ENCODE data around the gene RAB24. TPM values are rescaled to one million over a fixed set of nuclear protein-coding genes. Genes with fewer than 3 reads are reported as not detected.

RAB24 gene
- total RNA-seq, 2 donors from 2014 or later, result 8.8 to 17.6 TPM

DNA sequence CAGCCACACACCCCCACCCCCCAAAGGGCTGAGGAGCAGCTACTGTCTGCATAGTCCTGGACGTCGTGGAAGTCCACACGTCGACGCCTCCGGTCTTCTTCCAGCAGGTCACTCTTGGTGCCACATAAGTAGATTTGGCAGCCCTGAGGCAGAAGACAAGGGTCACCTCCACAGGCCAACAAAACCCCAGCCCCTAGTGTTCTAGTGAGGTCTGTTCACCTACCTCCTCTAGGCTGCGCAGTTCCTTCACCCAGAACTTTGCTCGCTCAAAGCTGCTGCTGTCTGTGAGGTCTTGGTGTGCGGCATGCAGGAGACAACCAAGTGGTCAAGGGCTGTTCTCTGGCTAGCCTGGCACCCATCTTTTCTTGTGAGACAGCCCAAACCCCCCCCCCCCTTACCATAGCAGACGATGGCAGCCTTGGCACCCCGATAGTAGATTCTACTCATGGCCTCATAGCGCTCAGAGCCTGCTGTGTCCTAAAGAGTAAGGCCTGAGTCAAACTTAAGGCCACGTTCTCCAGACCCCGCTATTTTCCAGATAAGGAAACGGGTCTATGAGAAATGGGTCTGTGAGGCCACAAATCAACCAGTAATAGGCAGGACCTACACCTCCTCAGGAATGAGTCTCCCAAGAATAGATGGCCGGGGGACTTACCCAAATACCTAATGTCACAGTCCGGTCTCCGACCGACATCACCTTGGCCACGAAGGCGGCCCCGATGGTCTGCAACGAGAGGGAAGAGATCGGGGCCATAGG lies 987 bp downstream of the RAB24 start:
- no peak for ATAC-seq
- Mint-ChIP-seq H3K27ac (peak overlapping the region; percentile 89), H3K36me3 (ENCODE audit: low read depth) (no peaks in the 10 kb centered on the region), H3K4me1 (peaks cover 47% of the 10 kb centered on the region), H3K4me3 (peak overlapping the region; percentile 93), H3K27me3 (no peaks in the 10 kb centered on the region)
- no peak for DNase-seq
- H3K9me3 ChIP-seq (ENCODE audit: control insufficient read depth, low read length, poor library complexity, severe bottlenecking), result no peaks in the 10 kb centered on the region

DNA sequence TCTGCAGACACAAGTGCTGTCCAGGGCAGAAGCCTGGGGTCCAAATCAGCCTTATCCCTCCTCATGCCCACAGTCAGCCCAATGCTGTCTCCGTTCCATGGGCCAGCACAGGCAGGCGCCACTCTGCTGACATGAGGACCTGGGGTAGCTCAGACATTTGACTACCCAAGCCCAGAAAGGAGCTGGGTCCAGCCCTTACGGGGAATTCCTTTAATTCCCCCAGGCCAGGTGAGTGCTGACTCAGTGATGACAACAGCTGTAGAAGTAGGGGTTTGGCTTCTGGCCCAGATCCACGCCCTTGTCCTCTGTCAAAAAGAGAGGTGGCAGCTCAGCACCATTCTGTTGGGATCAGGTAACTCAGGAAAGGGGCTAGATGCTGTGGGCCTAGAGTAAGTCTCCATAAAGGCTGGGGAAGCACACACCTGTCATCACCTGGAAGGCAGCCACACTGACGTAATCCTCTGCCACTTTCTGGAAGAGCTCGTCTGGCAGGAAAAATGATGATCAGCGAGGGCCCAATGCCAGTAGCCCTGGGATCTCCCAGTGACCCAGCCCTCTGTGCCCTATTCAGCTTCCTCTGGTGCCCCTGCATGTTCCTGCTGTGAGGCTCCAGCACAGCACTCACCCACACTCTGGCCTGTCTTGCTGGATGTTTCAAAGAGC lies 1.9 kb downstream of the RAB24 start:
- Mint-ChIP-seq H3K4me3 (peak overlapping the region; percentile 93), H3K36me3 (ENCODE audit: low read depth) (no peaks in the 10 kb centered on the region), H3K4me1 (peaks cover 45% of the 10 kb centered on the region), H3K27me3 (no peaks in the 10 kb centered on the region), H3K27ac (peak overlapping the region; percentile 89)
- no peak for ATAC-seq
- no peak for DNase-seq
- H3K9me3 ChIP-seq (ENCODE audit: control insufficient read depth, low read length, poor library complexity, severe bottlenecking), result no peaks in the 10 kb centered on the region

DNA sequence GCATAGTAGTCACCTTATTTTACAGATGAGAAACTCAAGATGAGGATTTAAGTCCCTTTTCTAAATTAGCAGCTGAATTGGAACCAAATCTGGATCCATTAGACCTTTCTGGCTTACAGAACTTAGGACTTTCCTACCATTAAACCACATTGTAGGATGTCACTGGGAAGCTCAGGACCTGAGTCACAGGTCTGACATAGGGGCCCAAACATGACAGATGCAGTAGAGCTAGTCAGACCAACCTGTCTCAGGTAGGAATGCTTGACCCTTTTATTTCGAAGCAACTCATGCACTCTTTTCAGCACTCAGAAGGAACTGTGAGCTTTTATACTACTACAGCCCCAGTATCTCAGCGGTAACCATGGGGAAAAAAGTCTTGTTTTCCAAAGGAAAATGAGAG lies 2.6 kb downstream of the RAB24 start:
- Mint-ChIP-seq H3K36me3 (ENCODE audit: low read depth) (no peaks in the 10 kb centered on the region), H3K27me3 (no peaks in the 10 kb centered on the region), H3K4me3 (peak overlapping the region; percentile 77), H3K4me1 (peaks cover 49% of the 10 kb centered on the region), H3K27ac (peak overlapping the region; percentile 93)
- ATAC-seq (no peak), DNase-seq (no peak)
- no peaks in the 10 kb centered on the region for H3K9me3 ChIP-seq (ENCODE audit: control insufficient read depth, low read length, poor library complexity, severe bottlenecking)

- Mint-ChIP-seq H3K27ac (peak overlapping the region; percentile 93), H3K27me3 (no peaks in the 10 kb centered on the region), H3K4me1 (peaks cover 55% of the 10 kb centered on the region), H3K36me3 (ENCODE audit: low read depth) (no peaks in the 10 kb centered on the region), H3K4me3 (peak overlapping the region; percentile 77)
- DNase-seq, result no peak
- ATAC-seq, result peak; percentile 54
- H3K9me3 ChIP-seq (ENCODE audit: control insufficient read depth, low read length, poor library complexity, severe bottlenecking), result no peaks in the 10 kb centered on the region
Measured at GRCh38 chr5:177300236-177300880, 3.2 kb downstream of the RAB24 start.

GRCh38 chr5:177299697-177300096 lies 3.8 kb downstream of the RAB24 start:
- Mint-ChIP-seq H3K27ac (peak overlapping the region; percentile 93), H3K27me3 (no peaks in the 10 kb centered on the region), H3K4me1 (peaks cover 48% of the 10 kb centered on the region), H3K36me3 (ENCODE audit: low read depth) (no peaks in the 10 kb centered on the region), H3K4me3 (no peak overlapping the region)
- ATAC-seq, result no peak
- no peaks in the 10 kb centered on the region for H3K9me3 ChIP-seq (ENCODE audit: control insufficient read depth, low read length, poor library complexity, severe bottlenecking)
- DNase-seq, result no peak

- H3K36me3 Mint-ChIP-seq (ENCODE audit: low read depth), result no peaks in the 10 kb centered on the region
- no peaks in the 10 kb centered on the region for H3K27me3 Mint-ChIP-seq
- H3K4me3 Mint-ChIP-seq, result no peak overlapping the region
- H3K4me1 Mint-ChIP-seq, result peaks cover 40% of the 10 kb centered on the region
- H3K27ac Mint-ChIP-seq, result no peak overlapping the region
- no peak for DNase-seq
- no peaks in the 10 kb centered on the region for H3K9me3 ChIP-seq (ENCODE audit: control insufficient read depth, low read length, poor library complexity, severe bottlenecking)
- ATAC-seq, result no peak
Measured at GRCh38 chr5:177297922-177298321, 5.6 kb downstream of the RAB24 start.

GRCh38 chr5:177296581-177296980 lies 6.9 kb downstream of the RAB24 start:
- Mint-ChIP-seq H3K4me3 (peak overlapping the region; percentile 66), H3K36me3 (ENCODE audit: low read depth) (peaks cover 8% of the 10 kb centered on the region), H3K27ac (peak overlapping the region; percentile 67), H3K4me1 (peaks cover 33% of the 10 kb centered on the region), H3K27me3 (no peaks in the 10 kb centered on the region)
- ATAC-seq, result no peak
- H3K9me3 ChIP-seq (ENCODE audit: control insufficient read depth, low read length, poor library complexity, severe bottlenecking), result no peaks in the 10 kb centered on the region
- no peak for DNase-seq

- peak overlapping the region; percentile 67 for H3K27ac Mint-ChIP-seq
- no peaks in the 10 kb centered on the region for H3K9me3 ChIP-seq (ENCODE audit: control insufficient read depth, low read length, poor library complexity, severe bottlenecking)
- H3K4me3 Mint-ChIP-seq, result peak overlapping the region; percentile 25
- H3K36me3 Mint-ChIP-seq (ENCODE audit: low read depth), result peaks cover 8% of the 10 kb centered on the region
- DNase-seq (no peak), ATAC-seq (no peak)
- no peaks in the 10 kb centered on the region for H3K27me3 Mint-ChIP-seq
- peaks cover 30% of the 10 kb centered on the region for H3K4me1 Mint-ChIP-seq
Measured at GRCh38 chr5:177295924-177296323, 7.6 kb downstream of the RAB24 start.

DNA sequence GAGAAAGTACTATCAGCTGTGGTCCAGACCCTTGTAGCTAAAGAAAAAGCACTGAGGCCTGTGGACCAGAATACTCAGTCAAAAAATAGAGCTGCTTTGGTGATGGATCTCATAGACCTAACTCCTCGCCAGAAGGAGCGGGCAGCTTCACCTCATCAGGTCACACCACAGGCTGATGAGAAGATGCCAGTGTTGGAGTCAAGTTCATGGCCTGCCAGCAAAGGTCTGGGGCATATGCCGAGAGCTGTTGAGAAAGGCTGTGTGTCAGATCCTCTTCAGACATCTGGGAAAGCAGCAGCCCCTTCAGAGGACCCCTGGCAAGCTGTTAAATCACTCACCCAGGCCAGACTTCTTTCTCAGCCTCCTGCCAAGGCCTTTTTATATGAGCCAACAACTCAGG lies 8.9 kb downstream of the RAB24 start:
- H3K4me3 Mint-ChIP-seq, result peak overlapping the region; percentile 7
- DNase-seq, result no peak
- no peaks in the 10 kb centered on the region for H3K27me3 Mint-ChIP-seq
- H3K27ac Mint-ChIP-seq, result peak overlapping the region; percentile 67
- H3K9me3 ChIP-seq (ENCODE audit: control insufficient read depth, low read length, poor library complexity, severe bottlenecking), result no peaks in the 10 kb centered on the region
- H3K4me1 Mint-ChIP-seq, result peaks cover 21% of the 10 kb centered on the region
- H3K36me3 Mint-ChIP-seq (ENCODE audit: low read depth), result peaks cover 10% of the 10 kb centered on the region
- no peak for ATAC-seq

GRCh38 chr5:177293819-177294581 lies 9.5 kb downstream of the RAB24 start:
- H3K27me3 Mint-ChIP-seq, result no peaks in the 10 kb centered on the region
- peaks cover 18% of the 10 kb centered on the region for H3K4me1 Mint-ChIP-seq
- DNase-seq, result no peak
- H3K9me3 ChIP-seq (ENCODE audit: control insufficient read depth, low read length, poor library complexity, severe bottlenecking), result no peaks in the 10 kb centered on the region
- no peak overlapping the region for H3K27ac Mint-ChIP-seq
- ATAC-seq, result no peak
- H3K36me3 Mint-ChIP-seq (ENCODE audit: low read depth), result peaks cover 10% of the 10 kb centered on the region
- H3K4me3 Mint-ChIP-seq, result no peak overlapping the region

GRCh38 chr5:177291735-177292134 lies 11.8 kb downstream of the RAB24 start:
- DNase-seq, result no peak
- no peak for ATAC-seq
- Mint-ChIP-seq H3K4me3 (no peak overlapping the region), H3K27ac (peak overlapping the region; percentile 2), H3K36me3 (ENCODE audit: low read depth) (peaks cover 13% of the 10 kb centered on the region), H3K27me3 (no peaks in the 10 kb centered on the region), H3K4me1 (peaks cover 18% of the 10 kb centered on the region)
- H3K9me3 ChIP-seq (ENCODE audit: control insufficient read depth, low read length, poor library complexity, severe bottlenecking), result no peaks in the 10 kb centered on the region

DNA sequence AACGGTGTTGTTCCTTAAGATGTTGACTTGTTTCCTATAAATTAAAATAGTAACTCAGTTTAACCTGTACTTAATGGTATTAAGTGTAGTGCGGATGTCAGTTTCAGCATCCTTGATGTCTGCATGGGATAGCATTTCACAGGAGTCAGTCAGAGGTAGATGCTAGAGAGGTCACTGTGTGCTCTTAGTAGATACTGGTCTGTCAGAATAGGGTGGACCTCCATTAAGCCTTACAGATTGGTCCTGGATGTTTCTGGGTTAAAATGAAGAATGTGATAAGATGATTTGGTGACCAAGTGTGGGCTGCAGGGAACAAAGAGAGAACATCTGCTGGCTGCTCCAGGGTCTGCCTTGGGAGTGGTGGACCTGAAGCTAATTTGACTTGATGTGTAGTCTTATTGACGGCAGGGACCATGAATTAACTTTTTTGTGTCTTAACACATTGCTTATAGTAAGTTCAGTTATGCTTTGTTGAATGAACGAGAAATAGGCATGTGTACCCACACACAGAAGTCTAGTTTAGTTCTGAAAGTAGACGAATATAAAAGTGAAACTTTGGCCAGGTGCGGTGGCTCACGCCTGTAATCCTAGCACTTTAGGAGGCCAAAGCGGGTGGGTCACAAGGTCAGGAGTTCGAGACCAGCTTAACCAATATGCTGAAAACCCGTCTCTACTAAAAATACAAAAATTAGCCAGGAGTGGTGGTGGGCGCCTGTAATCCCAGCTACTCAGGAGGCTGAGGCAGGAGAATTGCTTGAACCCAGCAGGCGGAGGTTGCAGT lies 12.5 kb downstream of the RAB24 start:
- Mint-ChIP-seq H3K36me3 (ENCODE audit: low read depth) (peaks cover 14% of the 10 kb centered on the region), H3K4me1 (peaks cover 12% of the 10 kb centered on the region), H3K27me3 (no peaks in the 10 kb centered on the region), H3K27ac (peak overlapping the region; percentile 43), H3K4me3 (no peak overlapping the region)
- ATAC-seq (no peak), DNase-seq (no peak)
- H3K9me3 ChIP-seq (ENCODE audit: control insufficient read depth, low read length, poor library complexity, severe bottlenecking), result no peaks in the 10 kb centered on the region

All from T-helper 17 cell (primary cell).